ENCODE results near the gene MRPS18A.
A peak's percentile ranks its signal among the peaks of the same experiment; 100 is the strongest.
"Not testable (repeated sequence)": the region's sequence is repeated elsewhere in the genome, so short reads cannot be mapped to it uniquely, and the experiment has no call there.

Gene MRPS18A

GRCh38 chr6:43657221-43657802 lies 30.3 kb downstream of the MRPS18A start:
- Histone ChIP-seq H3K9ac (ENCODE audit: low read length) (no peak overlapping the region), H3K4me3 (ENCODE audit: low read length) (no peak overlapping the region), H3K4me1 (ENCODE audit: control insufficient read depth, insufficient read depth, low read length) (no peaks in the 10 kb centered on the region), H3K27me3 (ENCODE audit: control insufficient read depth, insufficient read depth, low read length) (no peaks in the 10 kb centered on the region), H3K36me3 (ENCODE audit: control insufficient read depth, insufficient read depth, low read length) (no peaks in the 10 kb centered on the region), H3K9me3 (ENCODE audit: control insufficient read depth, low read length) (no peaks in the 10 kb centered on the region)

- not testable (repeated sequence) for H3K4me3 ChIP-seq (ENCODE audit: low read length); H3K27me3 ChIP-seq (ENCODE audit: control insufficient read depth, insufficient read depth, low read length); H3K36me3 ChIP-seq (ENCODE audit: control insufficient read depth, insufficient read depth, low read length); H3K4me1 ChIP-seq (ENCODE audit: control insufficient read depth, insufficient read depth, low read length); H3K9me3 ChIP-seq (ENCODE audit: control insufficient read depth, low read length); H3K9ac ChIP-seq (ENCODE audit: low read length)
Measured at GRCh38 chr6:43652822-43653221, 34.8 kb downstream of the MRPS18A start.

- H3K4me3 ChIP-seq (ENCODE audit: low read length), result no peak overlapping the region
- peaks cover 8% of the 10 kb centered on the region for H3K4me1 ChIP-seq (ENCODE audit: control insufficient read depth, insufficient read depth, low read length)
- H3K9me3 ChIP-seq (ENCODE audit: control insufficient read depth, low read length), result no peaks in the 10 kb centered on the region
- no peaks in the 10 kb centered on the region for H3K36me3 ChIP-seq (ENCODE audit: control insufficient read depth, insufficient read depth, low read length)
- no peak overlapping the region for H3K9ac ChIP-seq (ENCODE audit: low read length)
- no peaks in the 10 kb centered on the region for H3K27me3 ChIP-seq (ENCODE audit: control insufficient read depth, insufficient read depth, low read length)
Measured at GRCh38 chr6:43648248-43648647, 39.3 kb downstream of the MRPS18A start.

GRCh38 chr6:43647613-43648012 lies 40.0 kb downstream of the MRPS18A start:
- Histone ChIP-seq H3K9ac (ENCODE audit: low read length) (no peak overlapping the region), H3K4me3 (ENCODE audit: low read length) (no peak overlapping the region), H3K9me3 (ENCODE audit: control insufficient read depth, low read length) (no peaks in the 10 kb centered on the region), H3K27me3 (ENCODE audit: control insufficient read depth, insufficient read depth, low read length) (no peaks in the 10 kb centered on the region), H3K36me3 (ENCODE audit: control insufficient read depth, insufficient read depth, low read length) (no peaks in the 10 kb centered on the region), H3K4me1 (ENCODE audit: control insufficient read depth, insufficient read depth, low read length) (peaks cover 8% of the 10 kb centered on the region)

- H3K27me3 ChIP-seq (ENCODE audit: control insufficient read depth, insufficient read depth, low read length), result no peaks in the 10 kb centered on the region
- H3K36me3 ChIP-seq (ENCODE audit: control insufficient read depth, insufficient read depth, low read length), result peaks cover 9% of the 10 kb centered on the region
- peaks cover 8% of the 10 kb centered on the region for H3K4me1 ChIP-seq (ENCODE audit: control insufficient read depth, insufficient read depth, low read length)
- H3K4me3 ChIP-seq (ENCODE audit: low read length), result no peak overlapping the region
- no peak overlapping the region for H3K9ac ChIP-seq (ENCODE audit: low read length)
- no peaks in the 10 kb centered on the region for H3K9me3 ChIP-seq (ENCODE audit: control insufficient read depth, low read length)
Measured at GRCh38 chr6:43645613-43645964, 42.0 kb downstream of the MRPS18A start.

GRCh38 chr6:43644940-43645612 lies 42.5 kb downstream of the MRPS18A start, which contains the start of gene RSPH9:
TSS of gene RSPH9 (plus strand) at chr6:43645036. CDS start at chr6:43645099, 63 bp downstream.
- no peaks in the 10 kb centered on the region for H3K9me3 ChIP-seq (ENCODE audit: control insufficient read depth, low read length)
- H3K9ac ChIP-seq (ENCODE audit: low read length), result no peak within 1 kb of the TSS
- H3K4me3 ChIP-seq (ENCODE audit: low read length), result no peak within 1 kb of the TSS
- no peaks in the 10 kb centered on the region for H3K27me3 ChIP-seq (ENCODE audit: control insufficient read depth, insufficient read depth, low read length)
- H3K4me1 ChIP-seq (ENCODE audit: control insufficient read depth, insufficient read depth, low read length), result peaks cover 8% of the 10 kb centered on the region
- H3K36me3 ChIP-seq (ENCODE audit: control insufficient read depth, insufficient read depth, low read length), result peaks cover 13% of the 10 kb centered on the region

- Histone ChIP-seq H3K4me3 (ENCODE audit: low read length) (no peak overlapping the region), H3K27me3 (ENCODE audit: control insufficient read depth, insufficient read depth, low read length) (no peaks in the 10 kb centered on the region), H3K9ac (ENCODE audit: low read length) (no peak overlapping the region), H3K36me3 (ENCODE audit: control insufficient read depth, insufficient read depth, low read length) (peaks cover 15% of the 10 kb centered on the region), H3K9me3 (ENCODE audit: control insufficient read depth, low read length) (no peaks in the 10 kb centered on the region), H3K4me1 (ENCODE audit: control insufficient read depth, insufficient read depth, low read length) (peaks cover 30% of the 10 kb centered on the region)
Measured at GRCh38 chr6:43639984-43640800, 47.4 kb downstream of the MRPS18A start.

- no peaks in the 10 kb centered on the region for H3K27me3 ChIP-seq (ENCODE audit: control insufficient read depth, insufficient read depth, low read length)
- H3K9me3 ChIP-seq (ENCODE audit: control insufficient read depth, low read length), result no peaks in the 10 kb centered on the region
- peak overlapping the region; percentile 92 for H3K9ac ChIP-seq (ENCODE audit: low read length)
- H3K4me1 ChIP-seq (ENCODE audit: control insufficient read depth, insufficient read depth, low read length), result peaks cover 32% of the 10 kb centered on the region
- H3K36me3 ChIP-seq (ENCODE audit: control insufficient read depth, insufficient read depth, low read length), result peaks cover 10% of the 10 kb centered on the region
- peak overlapping the region; percentile 81 for H3K4me3 ChIP-seq (ENCODE audit: low read length)
Measured at GRCh38 chr6:43636308-43636659, 51.3 kb downstream of the MRPS18A start.

- H3K9me3 ChIP-seq (ENCODE audit: control insufficient read depth, low read length), result no peaks in the 10 kb centered on the region
- H3K9ac ChIP-seq (ENCODE audit: low read length), result peak within 1 kb of the TSS; percentile 92
- H3K36me3 ChIP-seq (ENCODE audit: control insufficient read depth, insufficient read depth, low read length), result peaks cover 7% of the 10 kb centered on the region
- H3K27me3 ChIP-seq (ENCODE audit: control insufficient read depth, insufficient read depth, low read length), result no peaks in the 10 kb centered on the region
- peaks cover 35% of the 10 kb centered on the region for H3K4me1 ChIP-seq (ENCODE audit: control insufficient read depth, insufficient read depth, low read length)
- H3K4me3 ChIP-seq (ENCODE audit: low read length), result peak within 1 kb of the TSS; percentile 81
Measured at GRCh38 chr6:43635387-43636307, 51.9 kb downstream of the MRPS18A start, which contains the start of gene MAD2L1BP. TSS of gene MAD2L1BP (plus strand) at chr6:43635840. CDS start at chr6:43635876, 36 bp downstream.

- Histone ChIP-seq H3K36me3 (ENCODE audit: control insufficient read depth, insufficient read depth, low read length) (no peaks in the 10 kb centered on the region), H3K4me1 (ENCODE audit: control insufficient read depth, insufficient read depth, low read length) (peaks cover 35% of the 10 kb centered on the region), H3K9ac (ENCODE audit: low read length) (peak overlapping the region; percentile 92), H3K9me3 (ENCODE audit: control insufficient read depth, low read length) (no peaks in the 10 kb centered on the region), H3K4me3 (ENCODE audit: low read length) (peak overlapping the region; percentile 81), H3K27me3 (ENCODE audit: control insufficient read depth, insufficient read depth, low read length) (no peaks in the 10 kb centered on the region)
Measured at GRCh38 chr6:43634702-43635303, 52.8 kb downstream of the MRPS18A start.

GRCh38 chr6:43633002-43633401 lies 54.6 kb downstream of the MRPS18A start:
- not testable (repeated sequence) for H3K9ac ChIP-seq (ENCODE audit: low read length); H3K9me3 ChIP-seq (ENCODE audit: control insufficient read depth, low read length); H3K27me3 ChIP-seq (ENCODE audit: control insufficient read depth, insufficient read depth, low read length); H3K4me3 ChIP-seq (ENCODE audit: low read length); H3K36me3 ChIP-seq (ENCODE audit: control insufficient read depth, insufficient read depth, low read length)
- peaks cover 30% of the 10 kb centered on the region for H3K4me1 ChIP-seq (ENCODE audit: control insufficient read depth, insufficient read depth, low read length)
